K562 (cell line): ENCODE measurements around the gene SLC7A5. TPM values are rescaled to one million over a fixed set of nuclear protein-coding genes. Genes with fewer than 3 reads are reported as not detected.

Experiments used
- CC2D1A ChIP-seq: fragments of 450-650 bp; IDR thresholded peaks from 2 replicates; pipeline ENCODE4 v1.6.1; 2017; ENCODE audit warnings: mild to moderate bottlenecking
- ETV6 ChIP-seq, 3 experiments: fragments of 150-350 bp in 1 of 3; sonication (generic) in 1 of 3; formaldehyde crosslinking in 1 of 3; IDR thresholded peaks; 2 replicates each; pipeline versions ENCODE4 v1.6.1 to v1.8.0; 2014 to 2022; ENCODE audit warnings: borderline replicate concordance in 2 of 3, low read depth in 2 of 3, antibody characterized with exemption in 1 of 3, low read length in 1 of 3, mild to moderate bottlenecking in 1 of 3, missing genetic modification reagents in 1 of 3
- MBD1 ChIP-seq: fragments of 250-450 bp; sonication (Bioruptor Pico); IDR thresholded peaks from 2 replicates; pipeline ENCODE4 v1.8.0; 2022; ENCODE audit warnings: inconsistent platforms
- POLR2AphosphoS2 ChIP-seq: IDR thresholded peaks from 2 replicates; pipeline ENCODE4 v1.6.1; 2012; ENCODE audit warnings: low read length, improper control_type of control experiment
- SNIP1 ChIP-seq: fragments of 450-650 bp; IDR thresholded peaks from 2 replicates; pipeline ENCODE4 v1.7.1; 2017; ENCODE audit warnings: low read depth, mild to moderate bottlenecking
- SRSF3 ChIP-seq: fragments of 200-400 bp; formaldehyde crosslinking; IDR thresholded peaks from 2 replicates; pipeline ENCODE4 v1.6.1; 2016; ENCODE audit warnings: mild to moderate bottlenecking, low read length, moderate library complexity; ENCODE audit not compliant: insufficient read depth
- YY1 ChIP-seq, 3 experiments: IDR thresholded peaks; 2 replicates each; pipeline ENCODE4 v1.6.1; 2011; ENCODE audit warnings: low read length in 2 of 3, mild to moderate bottlenecking in 2 of 3, moderate library complexity in 2 of 3, borderline replicate concordance in 1 of 3, control low read depth in 1 of 3, low read depth in 1 of 3; ENCODE audit not compliant: insufficient read depth in 3 of 3, insufficient replicate concordance in 2 of 3, control insufficient read depth in 1 of 3, insufficient read length in 1 of 3; ENCODE audit errors: extremely low read depth in 1 of 3
- ZMIZ1 ChIP-seq, 2 experiments: fragments of 150-350 bp in 1 of 2; IDR thresholded peaks; 2 replicates each; pipeline ENCODE4 v1.6.1; 2012 to 2016; ENCODE audit warnings: low read depth in 2 of 2, low read length in 2 of 2, mild to moderate bottlenecking in 1 of 2, moderate library complexity in 1 of 2
- ZNF232 ChIP-seq: sonication (generic); formaldehyde crosslinking; IDR thresholded peaks from 2 replicates; pipeline ENCODE4 v1.8.0; 2022; ENCODE audit warnings: mild to moderate bottlenecking, missing genetic modification reagents
- ZNF347 ChIP-seq: fragments of 450-650 bp; formaldehyde crosslinking; IDR thresholded peaks from 2 replicates; pipeline ENCODE4 v1.4.0; 2020; ENCODE audit warnings: low read depth, mild to moderate bottlenecking, moderate library complexity
- ZNF354B ChIP-seq: fragments of 250-450 bp; sonication (Bioruptor Pico); IDR thresholded peaks from 2 replicates; pipeline ENCODE4 v1.4.0; 2020
- ZNF449 ChIP-seq: fragments of 250-450 bp; sonication (Bioruptor Pico); IDR thresholded peaks from 2 replicates; pipeline ENCODE4 v1.8.0; 2022; ENCODE audit warnings: moderate library complexity, mild to moderate bottlenecking, inconsistent platforms
- ZNF655 ChIP-seq: fragments of 250-450 bp; sonication (Bioruptor Pico); IDR thresholded peaks from 2 replicates; pipeline ENCODE4 v1.5.0; 2021
- polyA plus RNA-seq, 8 experiments: library from polyadenylated mRNA; depleted of rRNA in 4 of 8; stranded (reverse) in 5 of 8; unstranded in 3 of 8; fragments of >200 nt; fragmentation: Nextera tagmentation in 2 of 8; fragmentation: Illumina TruSeq in 1 of 8; extraction: Ambion mirVana in 2 of 8; extraction: Trizol in 1 of 8; gene quantifications; 2 replicates each; pipeline versions ENCODE4 v1.2.1 to v1.2.3, GENCODE V29; 2011 to 2014; ENCODE audit warnings: inconsistent platforms in 1 of 8, missing spikeins in 1 of 8
- total RNA-seq, 7 experiments: library from RNA; depleted of rRNA in 6 of 7; stranded (reverse); fragments of >200 nt in 6 of 7; fragmentation: Illumina TruSeq in 2 of 7; extraction: Trizol in 2 of 7; gene quantifications; 2 replicates each; pipeline versions ENCODE4 v1.2.1 to v1.2.3, GENCODE V29; 2011 to 2021; ENCODE audit warnings: low replicate concordance in 1 of 7

SLC7A5 gene
- total and polyA plus RNA-seq, 9 of the 15 experiments (the other 6 are each of a cell fraction or from before 2014, with no cell fraction given) = 1.9 to 220 (median 18.6) TPM

- TF ChIP-seq ZNF449 = no peak
- TF ChIP-seq POLR2AphosphoS2 = 0 out of 2 replicates have a peak, but pooled peaks have one; percentile 6
- TF ChIP-seq ZNF655 (CRISPR knock-in tag) = no peak
- TF ChIP-seq ZMIZ1 (IDR thresholded peaks at IDR 0.05; ENCODE audit: low read depth in 2 of 2, low read length in 2 of 2) = 0 out of 4 replicates have a peak, but pooled peaks of 1 of the 2 experiments have one; percentile 6
- no peak for TF ChIP-seq MBD1 (CRISPR knock-in tag)
- TF ChIP-seq ZNF347 (CRISPR knock-in tag) = no peak
- no peak for TF ChIP-seq CC2D1A
- no peak for TF ChIP-seq ETV6 (IDR thresholded peaks at IDR 0.05; ENCODE audit: borderline replicate concordance in 1 of 2, low read depth in 2 of 2, low read length in 1 of 2)
- no peak for TF ChIP-seq ETV6 (CRISPR knock-in tag; IDR thresholded peaks at IDR 0.05; ENCODE audit: borderline replicate concordance)
- no peak for TF ChIP-seq YY1 (IDR thresholded peaks at IDR 0.05; ENCODE audit: borderline replicate concordance in 1 of 3, control insufficient read depth in 1 of 3, extremely low read depth in 1 of 3, insufficient read depth in 3 of 3, insufficient read length in 1 of 3, insufficient replicate concordance in 2 of 3, low read depth in 1 of 3, low read length in 2 of 3)
- TF ChIP-seq ZNF354B (CRISPR knock-in tag) = no peak
- TF ChIP-seq SNIP1 = no peak
- TF ChIP-seq SRSF3 = no peak
- TF ChIP-seq ZNF232 = no peak
Measured at GRCh38 chr16:87828071-87828906, 41.0 kb downstream of the SLC7A5 start (continued).
